HL-60 (cell line): ENCODE results near the gene DHRS1.

ENCODE experiments used
- DNase-seq, 2 experiments: peaks; one replicate each; pipeline ENCODE4 v3.0.0-alpha.2; 2010 to 2020; ENCODE audit warnings: low read depth in 1 of 2, low spot score in 1 of 2
- H3K27ac ChIP-seq: fragments of 250-450 bp; sonication (Bioruptor Pico); replicated peaks from 2 replicates; pipeline ENCODE4 v1.5.1; 2020; ENCODE audit warnings: mild to moderate bottlenecking, moderate library complexity
- H3K27me3 ChIP-seq: fragments of 250-450 bp; sonication (Bioruptor Pico); 2 replicates; pipeline ENCODE4 v1.5.1; 2021; ENCODE audit warnings: mild to moderate bottlenecking, moderate library complexity; ENCODE audit not compliant: insufficient read depth, poor library complexity, severe bottlenecking
- H3K4me3 ChIP-seq: replicated peaks from 2 replicates; pipeline ENCODE4 v1.5.1; 2011; ENCODE audit warnings: mild to moderate bottlenecking, control low read depth, low read length; ENCODE audit not compliant: insufficient read depth
- GABPA ChIP-seq: IDR thresholded peaks from 2 replicates; pipeline ENCODE4 v1.6.1; 2012; ENCODE audit warnings: low read depth
- POLR2AphosphoS5 ChIP-seq: IDR thresholded peaks from 2 replicates; pipeline ENCODE4 v1.6.1; 2012; ENCODE audit warnings: low read depth
- SPI1 ChIP-seq: IDR thresholded peaks from 2 replicates; pipeline ENCODE4 v1.6.1; 2012; ENCODE audit warnings: low read depth, mild to moderate bottlenecking, borderline replicate concordance
- TF ChIP-seq, protein P1 (sequence below): IDR thresholded peaks from one replicate; pipeline ENCODE4 v1.5.1; 2011; ENCODE audit warnings: low read length, control low read depth, inconsistent platforms; ENCODE audit not compliant: insufficient read depth
- TF ChIP-seq, protein P2 (sequence below): IDR thresholded peaks from 2 replicates; pipeline ENCODE4 v1.6.1; 2012; ENCODE audit warnings: low read depth; ENCODE audit not compliant: insufficient replicate concordance

The DHRS1 gene

DNA sequence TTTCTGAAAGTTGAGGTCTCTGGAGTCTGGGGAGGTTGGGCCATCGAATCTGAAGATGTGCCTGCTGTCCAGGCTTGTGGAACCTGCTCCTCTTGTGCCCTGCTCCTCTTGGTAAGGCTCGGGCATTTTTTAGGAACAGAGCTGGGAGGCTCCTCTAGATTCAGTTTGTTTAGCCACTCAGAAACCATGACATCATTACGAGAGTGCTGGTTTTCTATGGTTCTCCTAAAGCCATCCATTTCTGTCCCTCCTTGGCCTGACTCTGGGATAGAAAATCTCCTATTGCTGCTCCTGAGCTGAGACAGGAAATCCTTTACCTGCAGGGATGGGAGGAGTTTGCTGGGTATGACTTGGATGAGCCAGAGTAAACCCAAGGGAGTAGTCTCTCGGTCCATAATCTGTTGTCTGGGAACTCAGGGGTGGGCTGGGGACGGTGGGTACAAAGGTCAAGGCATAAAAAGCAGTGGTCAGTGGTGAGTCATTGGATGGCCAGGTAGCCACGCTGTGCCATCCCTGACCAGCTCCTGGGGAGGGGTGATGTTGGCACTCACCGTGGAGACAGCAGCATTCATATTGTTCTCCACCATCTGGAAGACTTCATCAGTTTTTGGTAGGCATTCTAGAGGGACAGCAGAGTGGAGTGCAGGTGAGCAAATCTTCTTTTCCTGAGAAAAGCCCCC, 37.7 kb upstream of the DHRS1 start:
- no peak overlapping the region for H3K27ac ChIP-seq
- no peak overlapping the region for H3K4me3 ChIP-seq
- TF ChIP-seq, protein P1, sequence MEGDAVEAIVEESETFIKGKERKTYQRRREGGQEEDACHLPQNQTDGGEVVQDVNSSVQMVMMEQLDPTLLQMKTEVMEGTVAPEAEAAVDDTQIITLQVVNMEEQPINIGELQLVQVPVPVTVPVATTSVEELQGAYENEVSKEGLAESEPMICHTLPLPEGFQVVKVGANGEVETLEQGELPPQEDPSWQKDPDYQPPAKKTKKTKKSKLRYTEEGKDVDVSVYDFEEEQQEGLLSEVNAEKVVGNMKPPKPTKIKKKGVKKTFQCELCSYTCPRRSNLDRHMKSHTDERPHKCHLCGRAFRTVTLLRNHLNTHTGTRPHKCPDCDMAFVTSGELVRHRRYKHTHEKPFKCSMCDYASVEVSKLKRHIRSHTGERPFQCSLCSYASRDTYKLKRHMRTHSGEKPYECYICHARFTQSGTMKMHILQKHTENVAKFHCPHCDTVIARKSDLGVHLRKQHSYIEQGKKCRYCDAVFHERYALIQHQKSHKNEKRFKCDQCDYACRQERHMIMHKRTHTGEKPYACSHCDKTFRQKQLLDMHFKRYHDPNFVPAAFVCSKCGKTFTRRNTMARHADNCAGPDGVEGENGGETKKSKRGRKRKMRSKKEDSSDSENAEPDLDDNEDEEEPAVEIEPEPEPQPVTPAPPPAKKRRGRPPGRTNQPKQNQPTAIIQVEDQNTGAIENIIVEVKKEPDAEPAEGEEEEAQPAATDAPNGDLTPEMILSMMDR, result no peak
- no peak for DNase-seq
- H3K27me3 ChIP-seq, result peaks cover 10% of the 10 kb centered on the region

DNA sequence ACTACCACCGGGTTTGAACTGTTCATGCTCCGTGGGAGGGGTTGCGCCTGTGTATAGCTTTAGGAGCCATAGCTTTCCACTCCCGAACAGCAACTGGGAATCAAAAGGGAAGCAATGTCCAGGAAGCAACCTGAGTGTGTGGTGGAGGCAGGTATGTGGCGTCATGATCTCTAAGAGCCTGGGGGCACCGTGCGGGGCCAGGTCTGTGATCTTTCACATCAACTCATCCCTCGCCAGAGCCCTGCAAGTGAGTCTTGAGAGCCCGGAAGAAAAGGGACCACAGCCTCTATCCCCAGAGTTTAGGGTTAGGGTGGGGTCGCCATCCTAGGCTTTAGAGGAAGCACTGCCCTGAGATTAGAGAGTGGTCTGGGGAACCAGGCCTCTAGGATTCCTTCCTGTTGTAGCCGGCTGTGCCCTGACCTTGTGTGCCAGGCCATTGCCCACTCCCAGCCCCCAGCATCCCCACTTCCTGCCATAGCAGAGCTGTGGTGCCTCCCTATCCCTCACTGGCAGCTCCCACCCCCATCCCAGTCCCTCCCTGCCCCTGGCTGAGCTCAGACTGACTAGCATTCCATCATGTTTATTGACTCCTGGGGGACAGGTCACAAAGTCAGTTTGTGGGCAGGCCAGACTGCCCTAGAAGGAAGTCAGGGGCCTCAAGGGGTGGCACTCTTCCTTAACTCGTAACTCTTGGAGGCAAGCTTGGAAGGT, 36.0 kb upstream of the DHRS1 start:
- H3K4me3 ChIP-seq, result no peak overlapping the region
- H3K27me3 ChIP-seq, result peaks cover 10% of the 10 kb centered on the region
- TF ChIP-seq POLR2AphosphoS5 (no peak), GABPA (no peak), SPI1 (no peak; the same call in 1 of the 2 replicates)
- TF ChIP-seq, protein P1, result no peak
- TF ChIP-seq, protein P2, sequence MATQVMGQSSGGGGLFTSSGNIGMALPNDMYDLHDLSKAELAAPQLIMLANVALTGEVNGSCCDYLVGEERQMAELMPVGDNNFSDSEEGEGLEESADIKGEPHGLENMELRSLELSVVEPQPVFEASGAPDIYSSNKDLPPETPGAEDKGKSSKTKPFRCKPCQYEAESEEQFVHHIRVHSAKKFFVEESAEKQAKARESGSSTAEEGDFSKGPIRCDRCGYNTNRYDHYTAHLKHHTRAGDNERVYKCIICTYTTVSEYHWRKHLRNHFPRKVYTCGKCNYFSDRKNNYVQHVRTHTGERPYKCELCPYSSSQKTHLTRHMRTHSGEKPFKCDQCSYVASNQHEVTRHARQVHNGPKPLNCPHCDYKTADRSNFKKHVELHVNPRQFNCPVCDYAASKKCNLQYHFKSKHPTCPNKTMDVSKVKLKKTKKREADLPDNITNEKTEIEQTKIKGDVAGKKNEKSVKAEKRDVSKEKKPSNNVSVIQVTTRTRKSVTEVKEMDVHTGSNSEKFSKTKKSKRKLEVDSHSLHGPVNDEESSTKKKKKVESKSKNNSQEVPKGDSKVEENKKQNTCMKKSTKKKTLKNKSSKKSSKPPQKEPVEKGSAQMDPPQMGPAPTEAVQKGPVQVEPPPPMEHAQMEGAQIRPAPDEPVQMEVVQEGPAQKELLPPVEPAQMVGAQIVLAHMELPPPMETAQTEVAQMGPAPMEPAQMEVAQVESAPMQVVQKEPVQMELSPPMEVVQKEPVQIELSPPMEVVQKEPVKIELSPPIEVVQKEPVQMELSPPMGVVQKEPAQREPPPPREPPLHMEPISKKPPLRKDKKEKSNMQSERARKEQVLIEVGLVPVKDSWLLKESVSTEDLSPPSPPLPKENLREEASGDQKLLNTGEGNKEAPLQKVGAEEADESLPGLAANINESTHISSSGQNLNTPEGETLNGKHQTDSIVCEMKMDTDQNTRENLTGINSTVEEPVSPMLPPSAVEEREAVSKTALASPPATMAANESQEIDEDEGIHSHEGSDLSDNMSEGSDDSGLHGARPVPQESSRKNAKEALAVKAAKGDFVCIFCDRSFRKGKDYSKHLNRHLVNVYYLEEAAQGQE, result no peak
- H3K27ac ChIP-seq, result no peak overlapping the region
- DNase-seq, result peak in 1 of 2 experiments; percentile 42

DNA sequence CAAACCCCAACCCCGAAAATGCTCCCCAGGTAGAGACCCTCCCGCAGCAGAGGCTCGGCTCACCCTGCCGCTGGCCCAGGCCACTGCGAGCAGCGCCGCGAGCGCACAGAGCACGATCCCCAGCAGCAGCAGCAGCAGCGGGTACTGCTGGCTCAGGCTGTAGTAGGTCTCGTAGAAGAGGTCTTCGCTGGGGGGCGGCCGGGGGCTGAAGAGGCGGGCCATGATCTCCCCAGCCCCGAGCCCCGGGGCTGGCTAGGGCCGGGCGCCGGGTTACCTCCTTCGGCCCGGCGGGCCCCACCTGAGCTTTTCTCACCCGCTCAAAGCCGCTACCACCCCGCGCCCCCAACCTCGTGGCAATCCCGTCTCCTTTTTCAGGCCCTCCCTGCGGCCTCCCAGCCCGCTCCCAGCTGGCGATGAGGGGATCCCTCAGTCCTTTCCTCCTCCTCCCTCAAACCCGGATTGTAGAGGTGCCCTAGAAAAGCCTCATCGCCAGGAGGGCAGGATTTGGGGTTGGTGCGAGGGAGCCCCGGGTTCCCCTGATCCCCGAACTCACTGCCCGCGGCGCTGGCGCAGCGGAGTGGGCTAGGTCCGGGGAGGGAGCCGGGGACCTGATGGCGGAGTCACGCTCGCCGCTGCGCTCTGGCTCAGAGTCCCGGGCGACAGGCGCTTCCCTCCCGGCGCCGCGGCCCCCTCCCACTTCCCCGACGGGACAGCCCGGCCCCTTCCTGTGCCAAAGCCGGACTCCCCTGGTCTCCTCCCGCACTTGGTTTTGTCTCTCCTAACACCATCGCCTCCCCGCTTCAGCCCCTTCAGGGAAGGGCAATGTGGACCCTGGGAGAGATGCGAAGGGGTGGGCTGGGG, 35.1 kb upstream of the DHRS1 start, which contains the start of gene ADCY4:
Gene ADCY4, minus strand, starts transcription at position 641 of the 861 bp plus-strand sequence. Its CDS starts 419 bp downstream, at position 222.
- TF ChIP-seq POLR2AphosphoS5 (no peak), GABPA (no peak), SPI1 (no peak)
- TF ChIP-seq, protein P2, result no peak
- TF ChIP-seq, protein P1, result no peak
- peak in 1 of 2 experiments; percentile 2 for DNase-seq
- H3K4me3 ChIP-seq, result peak within 1 kb of the TSS; percentile 15
- no peak within 1 kb of the TSS for H3K27ac ChIP-seq
- H3K27me3 ChIP-seq, result peaks cover 10% of the 10 kb centered on the region
